Stimulated activated CD8-positive, alpha-beta memory T cell treated with anti-CD3 and anti-CD28 coated beads, Interleukin-15, amount 100 ng/mL, for 48 hours (primary cell): ENCODE results near the gene ALOX5AP.

ENCODE experiments used
- DNase-seq, 2 donors: peaks; one replicate each; pipeline ENCODE4 v3.0.0-alpha.2; 2020; ENCODE audit warnings: low read depth in 2 of 2

ALOX5AP gene

DNA sequence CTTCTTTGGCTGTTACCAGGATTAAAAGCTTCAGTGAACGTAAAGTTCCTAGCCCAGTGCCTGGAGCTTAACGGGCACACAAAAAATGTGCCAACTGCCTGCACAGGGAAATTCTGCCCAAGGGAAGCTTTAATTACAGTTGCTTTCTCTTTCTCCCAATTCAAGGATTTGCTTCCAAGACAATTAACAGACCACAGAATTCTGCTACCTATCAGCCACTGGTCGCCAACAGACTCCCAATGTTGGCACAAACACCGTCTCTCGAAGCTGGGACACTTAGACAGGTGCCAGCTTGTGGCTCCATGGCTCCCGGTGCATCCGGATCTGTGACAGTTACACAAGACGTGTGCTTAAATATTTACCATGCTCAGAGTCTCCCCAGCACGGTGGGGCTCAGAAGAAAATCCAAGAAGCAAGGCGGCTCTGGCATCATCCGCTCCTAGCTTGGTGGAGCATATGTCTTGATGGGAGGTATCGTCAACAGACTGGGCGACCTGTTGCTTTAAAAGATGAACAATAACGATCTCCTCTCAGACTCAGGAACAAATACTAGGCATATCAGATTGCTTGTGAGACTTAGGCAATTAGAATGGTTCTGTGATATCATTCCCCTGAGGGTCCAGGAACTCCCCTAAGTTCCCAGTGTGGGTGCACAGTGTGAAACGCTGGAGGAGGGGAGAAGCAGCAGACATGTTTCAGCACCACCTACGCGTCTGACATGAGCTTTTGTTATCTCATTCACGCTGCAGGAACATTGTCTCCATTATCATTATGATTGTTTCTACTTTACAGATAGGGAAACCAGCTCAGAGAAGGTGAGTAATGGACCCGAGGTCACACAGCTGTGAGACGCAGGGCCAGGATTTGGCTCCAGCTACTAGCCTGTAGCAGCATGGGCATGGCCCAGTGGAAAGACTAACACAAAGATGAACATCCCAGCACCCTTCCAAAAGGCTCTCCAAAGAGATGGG lies 61.6 kb downstream of the ALOX5AP start:
- DNase-seq, result peak; percentile 15 to 19

DNA sequence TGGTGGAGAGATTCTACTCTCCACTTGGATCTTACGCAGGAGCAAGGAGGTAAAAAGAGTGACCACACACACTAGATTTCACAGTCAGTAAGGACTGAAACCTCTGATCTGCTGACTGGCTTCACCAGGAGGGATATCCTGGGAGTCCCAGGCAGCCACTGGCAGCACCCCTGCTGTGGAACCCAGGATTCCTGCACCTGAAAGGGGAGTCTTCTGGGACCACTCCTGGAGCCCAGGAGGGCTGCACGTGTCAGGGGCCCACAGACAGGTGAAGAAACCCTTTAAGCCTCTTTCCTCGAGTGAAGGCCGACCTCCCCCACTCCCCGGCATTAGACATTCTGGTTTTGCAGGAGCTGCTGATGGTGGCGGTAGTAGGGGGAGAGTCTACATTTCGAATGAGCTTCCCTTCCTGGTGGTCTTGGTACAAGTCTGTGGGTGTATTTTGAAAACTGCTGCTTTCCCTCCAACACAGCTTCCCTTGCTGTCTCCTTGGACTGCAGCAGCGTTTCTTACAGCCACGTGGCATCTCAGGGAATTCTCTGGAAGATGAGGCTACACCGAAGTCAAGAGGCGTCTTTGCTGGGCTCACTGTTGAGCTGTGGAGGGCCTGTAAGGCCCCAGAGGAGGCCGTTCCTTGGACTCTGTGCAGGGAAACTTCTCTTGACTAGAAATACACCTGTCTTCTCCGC lies 62.6 kb downstream of the ALOX5AP start:
- no peak for DNase-seq

DNA sequence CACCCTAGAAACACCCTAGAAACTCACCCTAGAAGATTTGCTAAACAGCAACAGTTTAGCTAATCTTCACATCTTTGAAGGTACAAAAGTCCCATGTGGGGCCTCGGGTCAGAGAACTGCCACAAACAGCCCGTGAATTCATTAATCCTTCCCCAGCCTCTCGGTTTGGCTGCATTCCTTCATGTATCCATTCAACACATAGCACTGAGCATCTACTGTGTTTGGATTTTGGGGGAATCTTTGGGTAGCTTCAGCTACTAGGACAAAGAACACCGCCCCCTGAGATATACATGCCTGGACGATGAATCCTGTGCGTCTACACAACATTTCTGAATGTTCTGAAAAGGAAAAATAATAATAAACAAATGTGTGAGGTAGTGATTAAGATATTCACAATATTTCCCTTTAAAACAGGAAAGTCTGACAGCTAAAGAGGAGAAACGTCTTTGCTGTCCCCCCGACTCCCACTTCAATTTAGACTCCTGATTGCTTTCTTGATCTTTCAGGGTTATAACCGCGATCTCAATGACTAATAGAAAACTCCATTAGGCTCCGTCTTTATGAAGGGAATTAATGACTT lies 63.5 kb downstream of the ALOX5AP start:
- no peak for DNase-seq

DNA sequence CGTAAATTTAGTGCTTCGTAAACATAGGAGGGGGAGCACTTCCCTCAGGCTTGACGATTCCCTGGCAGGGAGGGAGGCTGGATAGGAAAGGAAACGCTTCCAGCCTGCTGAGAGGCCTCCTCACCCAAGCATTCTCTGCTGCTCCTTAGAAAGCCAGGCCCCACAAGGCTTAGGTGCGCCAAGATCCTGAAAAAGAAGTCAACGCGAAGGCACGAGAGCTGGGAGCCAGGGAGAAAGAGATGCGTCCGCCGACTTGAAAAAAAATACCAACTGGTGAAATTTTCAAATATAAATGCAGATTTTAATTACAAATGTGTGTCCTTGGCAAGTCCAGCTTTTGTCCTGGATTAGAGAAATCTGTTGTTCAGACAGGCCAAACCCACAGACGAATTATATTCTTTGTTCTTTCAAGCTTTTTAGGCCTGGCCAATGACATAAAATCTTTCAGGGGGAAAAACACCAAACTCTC lies 64.0 kb downstream of the ALOX5AP start:
- DNase-seq, result no peak

DNA sequence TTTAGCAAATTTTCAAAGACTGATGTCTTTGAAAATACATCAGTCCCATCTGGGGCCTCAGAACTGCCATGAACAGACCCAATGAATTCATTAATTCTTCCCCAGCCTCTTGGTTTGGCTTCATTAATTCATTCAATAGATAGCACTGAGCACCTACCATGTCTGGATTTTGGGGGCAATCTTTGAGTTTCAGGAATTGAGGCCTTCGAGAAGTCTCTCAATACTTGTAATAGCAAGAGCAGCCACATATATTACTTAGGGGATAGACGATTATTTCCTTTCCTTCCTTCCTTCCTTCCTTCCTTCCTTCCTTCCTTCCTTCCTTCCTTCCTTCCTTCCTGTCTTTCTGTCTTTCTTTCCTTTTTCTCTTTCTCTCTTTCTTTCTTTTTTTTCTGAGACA lies 64.8 kb downstream of the ALOX5AP start:
- no peak for DNase-seq

DNA sequence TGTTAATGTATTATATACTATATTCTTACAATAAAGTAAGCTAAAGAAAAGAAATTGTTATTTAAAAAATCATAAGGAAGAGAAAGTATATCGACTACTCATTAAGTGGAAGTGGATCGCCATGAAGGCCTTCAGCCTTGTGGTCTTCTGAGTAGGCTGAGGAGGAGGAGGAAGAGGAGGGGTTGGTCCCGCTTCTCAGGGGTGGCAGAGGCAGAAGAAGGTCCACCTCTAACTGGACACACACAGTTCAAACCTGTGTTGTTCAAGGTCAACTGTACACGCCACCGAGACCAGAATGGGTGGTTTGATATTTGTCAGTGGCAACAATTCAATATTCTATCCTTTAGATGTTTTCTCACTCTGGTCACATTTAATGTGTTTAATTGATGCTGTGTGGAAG lies 67.2 kb downstream of the ALOX5AP start:
- no peak for DNase-seq

DNA sequence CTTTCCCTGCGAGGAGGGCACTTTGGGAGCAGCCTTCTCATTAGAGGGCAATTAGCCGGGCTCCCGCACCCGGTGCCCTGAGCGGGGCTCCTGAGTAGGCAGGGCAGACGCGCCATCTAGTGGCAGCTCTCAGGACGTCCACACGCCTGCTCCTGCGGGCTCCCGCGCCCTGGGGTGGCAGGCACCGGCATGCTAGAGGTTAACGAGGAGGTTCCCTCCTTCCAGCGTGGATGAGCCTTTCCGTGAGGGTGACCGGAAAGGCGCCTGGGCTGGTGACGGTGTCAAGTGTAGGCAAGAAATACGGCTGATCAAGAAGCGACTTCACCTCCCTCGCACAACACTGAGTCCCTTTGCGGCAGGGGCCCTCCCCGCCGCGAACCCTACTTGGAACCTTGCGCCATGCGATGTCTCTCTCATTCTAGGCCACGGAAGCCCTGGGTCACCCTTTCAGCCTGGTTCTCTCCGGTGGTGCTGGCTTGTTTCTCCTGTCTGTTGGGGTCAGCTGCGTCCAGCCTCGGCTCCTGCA lies 67.7 kb downstream of the ALOX5AP start:
- peak; percentile 68 to 76 for DNase-seq

DNA sequence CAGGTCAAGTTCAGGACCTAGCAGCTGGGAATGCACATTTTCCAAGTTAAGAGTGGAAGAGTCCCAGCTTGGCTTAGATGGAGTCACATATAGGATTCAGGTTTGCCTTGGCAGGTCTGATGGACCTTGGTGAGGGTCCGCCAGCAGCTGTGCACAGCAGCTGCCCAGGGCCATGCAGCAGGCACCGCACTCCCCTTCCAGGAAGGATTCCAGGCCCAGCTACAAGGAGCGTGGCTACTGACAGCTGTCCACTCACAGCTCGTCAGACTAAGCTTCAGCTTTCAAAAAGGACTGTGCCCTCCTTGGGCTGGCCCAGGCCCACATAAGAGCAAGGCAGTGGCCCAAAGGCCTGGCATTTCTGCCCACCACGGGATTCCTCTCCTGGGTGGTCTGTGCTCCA lies 68.4 kb downstream of the ALOX5AP start:
- no peak for DNase-seq

DNA sequence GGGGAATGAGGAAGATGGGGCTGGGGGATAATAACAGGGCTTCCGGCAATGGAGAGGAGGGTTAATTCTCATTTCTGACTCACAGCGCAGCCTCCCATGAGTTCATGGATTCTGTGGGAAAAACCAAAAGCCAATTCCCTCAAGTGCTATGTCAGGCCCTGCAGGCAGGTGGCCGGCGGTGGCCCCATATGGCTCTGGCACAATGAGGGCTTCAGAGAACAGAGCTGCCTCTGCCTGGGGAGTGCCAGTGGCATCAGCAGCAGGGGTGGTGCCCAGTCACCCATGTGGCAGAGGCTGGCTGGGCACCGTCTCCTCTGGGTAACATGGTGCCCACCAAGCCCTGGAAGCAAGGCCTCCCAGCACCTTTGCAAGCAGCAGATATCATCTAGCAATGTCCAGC lies 69.1 kb downstream of the ALOX5AP start:
- DNase-seq, result no peak

DNA sequence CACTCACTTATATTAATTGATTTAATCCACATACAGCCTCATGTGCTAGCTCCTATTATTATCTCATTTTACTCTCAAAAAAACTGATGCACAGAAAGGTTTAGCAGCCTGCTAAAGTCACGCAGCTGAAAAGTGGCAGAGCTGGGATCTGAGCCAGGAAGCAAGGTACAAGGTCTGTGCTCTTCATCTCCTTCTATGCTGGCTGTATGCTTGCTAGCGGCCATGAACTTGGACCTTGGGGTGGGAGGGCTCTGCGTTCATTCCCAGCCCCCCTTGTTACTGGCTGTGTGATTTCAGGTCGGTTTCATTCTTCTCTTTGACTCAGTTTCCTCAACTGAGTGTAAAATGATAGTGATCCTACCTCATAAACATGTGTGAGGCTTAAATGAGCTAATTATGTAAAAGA lies 69.8 kb downstream of the ALOX5AP start:
- DNase-seq, result no peak

DNA sequence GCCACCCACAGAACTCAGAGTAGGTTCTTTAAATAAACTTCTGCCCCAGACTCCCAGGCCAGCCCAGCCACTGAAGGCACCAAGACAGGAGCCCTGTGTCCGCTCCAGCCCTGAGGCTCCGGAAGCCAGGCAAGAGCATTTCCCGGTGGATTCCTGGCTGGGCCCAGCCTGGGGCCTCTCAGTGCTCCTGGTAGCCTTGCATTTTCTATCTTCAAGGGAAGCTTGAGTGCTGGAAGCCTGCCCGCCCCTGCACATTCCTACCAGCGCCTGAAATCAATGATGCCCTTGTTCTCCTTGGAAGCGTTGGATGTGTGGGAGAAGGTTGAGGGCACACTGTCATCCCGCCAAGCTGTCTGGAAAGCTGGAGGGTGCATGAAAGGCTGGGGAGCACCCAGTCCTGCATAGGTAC lies 70.3 kb downstream of the ALOX5AP start:
- DNase-seq, result no peak

DNA sequence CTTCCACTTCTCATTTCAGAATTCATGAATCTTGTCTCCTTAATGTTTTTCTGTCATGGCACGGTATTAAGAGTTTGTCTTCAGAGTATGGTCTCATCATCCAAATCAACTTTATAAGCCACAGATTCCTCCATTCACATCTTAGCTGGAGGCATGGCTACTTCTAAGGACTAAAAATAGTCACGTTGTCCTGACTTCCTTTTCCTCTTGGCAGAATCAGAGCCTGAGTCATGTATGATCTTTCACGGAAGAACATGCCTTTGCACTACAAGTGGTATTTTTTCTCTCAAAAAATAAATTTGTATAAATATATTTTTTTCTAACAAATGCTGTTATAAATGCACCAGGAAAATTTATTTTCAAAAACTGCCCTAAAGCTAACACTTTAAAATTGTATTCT lies 71.4 kb downstream of the ALOX5AP start:
- no peak for DNase-seq

DNA sequence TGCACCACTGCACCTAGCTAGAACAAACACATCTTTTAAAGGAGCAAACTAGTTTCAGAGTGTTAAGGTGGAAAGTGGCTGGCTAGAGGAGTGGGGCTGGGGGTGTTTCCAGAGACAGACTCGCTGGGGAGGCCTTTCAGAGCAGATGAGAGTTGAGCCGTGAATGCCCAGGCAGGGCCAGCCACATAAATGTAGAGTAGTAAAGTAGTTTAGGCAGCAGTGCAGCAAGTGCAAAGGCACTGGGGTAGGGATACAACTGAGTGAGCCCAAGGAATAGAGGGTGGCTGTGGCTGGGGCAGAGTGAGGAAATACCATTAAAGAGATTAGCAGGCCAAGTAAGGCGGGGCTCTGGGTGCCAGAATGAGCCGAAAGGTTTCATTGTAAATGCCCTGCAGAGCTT lies 72.0 kb downstream of the ALOX5AP start:
- no peak for DNase-seq

DNA sequence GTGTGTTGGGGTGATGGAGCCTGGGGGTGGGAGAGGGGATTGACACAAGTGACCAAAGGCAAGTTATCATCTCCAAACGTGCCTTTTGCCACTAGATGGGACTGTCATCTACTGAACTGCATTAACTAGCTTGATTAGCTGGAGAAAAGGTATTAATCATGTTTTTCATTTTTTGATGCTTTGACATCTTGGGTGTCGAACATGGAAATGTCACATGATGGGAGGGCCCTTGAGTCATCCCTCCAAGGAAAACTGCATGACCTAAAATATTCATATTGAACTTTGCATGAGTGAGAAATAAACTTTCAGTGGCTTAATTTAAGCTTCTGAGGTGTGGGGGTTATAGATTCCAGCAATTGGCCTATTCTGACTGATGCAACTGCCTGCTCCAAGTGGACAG lies 73.3 kb downstream of the ALOX5AP start:
- DNase-seq, result no peak

DNA sequence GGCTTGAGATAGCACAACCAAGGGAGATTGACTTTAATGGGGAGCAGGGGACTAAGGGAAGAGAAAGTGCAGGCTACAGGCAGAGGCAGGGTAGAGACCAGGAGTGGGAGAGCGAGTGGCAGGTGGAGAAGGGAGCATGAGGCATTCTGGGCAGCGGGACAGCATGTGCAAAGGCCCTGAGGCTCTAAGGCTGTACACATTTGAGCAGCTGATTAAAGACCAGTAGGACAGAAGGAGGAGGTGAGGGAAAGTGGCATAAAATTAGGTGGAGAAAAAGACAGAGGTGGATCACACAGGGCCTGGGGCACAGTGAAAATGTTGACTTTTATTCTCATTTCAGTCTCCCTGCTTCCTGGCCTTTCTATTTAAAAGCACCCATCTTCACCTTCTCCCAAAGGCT lies 74.4 kb downstream of the ALOX5AP start:
- DNase-seq, result no peak

DNA sequence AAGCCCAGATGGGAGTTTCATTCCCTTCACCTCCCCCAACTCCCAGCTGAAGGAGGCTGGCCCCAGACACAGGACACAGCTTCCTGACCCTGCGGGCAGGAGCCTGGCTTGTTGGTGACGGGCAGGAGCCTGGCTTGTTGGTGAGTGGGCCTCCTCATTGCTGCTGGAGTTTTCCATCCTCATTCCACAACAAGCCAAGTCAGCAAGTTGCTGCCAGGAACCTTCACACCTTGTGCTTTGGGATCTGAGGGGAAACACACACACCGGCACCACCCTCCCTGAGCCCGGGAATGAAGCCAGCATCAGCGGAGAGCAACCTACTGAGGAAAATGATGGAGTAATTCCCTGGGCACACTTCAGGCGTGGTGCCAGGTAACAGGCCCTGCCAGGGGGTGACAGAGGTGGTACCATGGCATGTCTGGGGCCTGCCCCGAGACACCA lies 74.9 kb downstream of the ALOX5AP start:
- no peak for DNase-seq

DNA sequence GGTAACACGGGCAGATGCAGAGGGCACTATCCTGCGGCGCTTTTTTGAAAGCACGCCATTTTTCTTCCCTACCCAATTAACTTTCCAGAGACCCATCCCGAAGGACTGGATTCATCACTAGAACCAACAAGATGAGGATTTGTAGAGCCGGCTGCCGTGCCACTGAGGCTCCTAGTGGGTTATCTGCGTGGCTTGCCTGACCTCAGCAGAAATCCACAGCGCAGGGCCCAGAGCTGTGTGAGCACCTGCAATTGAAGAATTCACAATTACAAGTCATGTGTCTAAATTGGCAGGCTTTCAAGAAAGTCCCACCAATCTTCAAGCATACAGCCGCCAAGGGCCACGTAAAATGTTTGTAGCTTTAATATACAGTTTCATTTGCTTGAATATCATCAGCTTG lies 75.5 kb downstream of the ALOX5AP start:
- no peak for DNase-seq
